K562 (cell line): ENCODE results near the gene AP2M1. TPM values are rescaled to one million over a fixed set of nuclear protein-coding genes. Genes with fewer than 3 reads are reported as not detected.
A peak's percentile ranks its signal among the peaks of the same experiment; 100 is the strongest.

Experiments used
- ASH1L ChIP-seq: fragments of 450-650 bp; IDR thresholded peaks from 2 replicates; pipeline ENCODE4 v1.6.1; 2018; ENCODE audit warnings: borderline replicate concordance, mild to moderate bottlenecking, low read depth; ENCODE audit not compliant: partially characterized antibody
- C11orf30 ChIP-seq: fragments of 450-650 bp; IDR thresholded peaks from 2 replicates; pipeline ENCODE4 v1.6.1; 2016; ENCODE audit warnings: low read depth, mild to moderate bottlenecking
- DACH1 ChIP-seq: fragments of 450-650 bp; IDR thresholded peaks from 2 replicates; pipeline ENCODE4 v1.6.1; 2018; ENCODE audit not compliant: partially characterized antibody
- ELK1 ChIP-seq: sonication (generic); formaldehyde crosslinking; IDR thresholded peaks from 2 replicates; pipeline ENCODE4 v1.8.1; 2022; ENCODE audit warnings: missing genetic modification reagents
- GATA2 ChIP-seq: sonication (generic); formaldehyde crosslinking; IDR thresholded peaks from 2 replicates; pipeline ENCODE4 v1.4.0; 2020; ENCODE audit warnings: mild to moderate bottlenecking, missing genetic modification reagents
- HMG20B ChIP-seq: fragments of 250-450 bp; sonication (Bioruptor Pico); IDR thresholded peaks from 2 replicates; pipeline ENCODE4 v1.5.0; 2021; ENCODE audit warnings: mild to moderate bottlenecking
- NFRKB ChIP-seq: fragments of 450-650 bp; IDR thresholded peaks from 2 replicates; pipeline ENCODE4 v1.6.1; 2016; ENCODE audit warnings: low read depth
- POLR2AphosphoS2 ChIP-seq: IDR thresholded peaks from 2 replicates; pipeline ENCODE4 v1.6.1; 2012; ENCODE audit warnings: low read length, improper control_type of control experiment
- RBM22 ChIP-seq: fragments of 200-400 bp; formaldehyde crosslinking; IDR thresholded peaks from 2 replicates; pipeline ENCODE4 v1.6.1; 2018; ENCODE audit warnings: low read length, low read depth; ENCODE audit not compliant: poor library complexity, severe bottlenecking
- SAFB ChIP-seq: fragments of 200-400 bp; formaldehyde crosslinking; IDR thresholded peaks from 2 replicates; pipeline ENCODE4 v1.6.1; 2017; ENCODE audit warnings: low read depth, low read length, borderline replicate concordance
- YBX1 ChIP-seq: fragments of 450-650 bp; IDR thresholded peaks from 2 replicates; pipeline ENCODE4 v1.7.1; 2016; ENCODE audit warnings: mild to moderate bottlenecking
- ZBTB40 ChIP-seq, 2 experiments: fragments of 450-650 bp in 1 of 2; sonication (generic) in 1 of 2; formaldehyde crosslinking in 1 of 2; IDR thresholded peaks; 2 replicates each; pipeline versions ENCODE4 v1.7.1 to v1.9.0; 2016 to 2022; ENCODE audit warnings: inconsistent platforms in 1 of 2, mild to moderate bottlenecking in 1 of 2, missing genetic modification reagents in 1 of 2
- ZNF398 ChIP-seq: fragments of 250-450 bp; sonication (Bioruptor Pico); IDR thresholded peaks from 2 replicates; pipeline ENCODE4 v1.8.0; 2021; ENCODE audit warnings: moderate library complexity, mild to moderate bottlenecking, inconsistent platforms
- ZNF444 ChIP-seq: fragments of 250-450 bp; sonication (Bioruptor Pico); IDR thresholded peaks from 2 replicates; pipeline ENCODE4 v1.4.0; 2020; ENCODE audit warnings: mild to moderate bottlenecking, moderate library complexity
- ZNF57 ChIP-seq: fragments of 450-650 bp; formaldehyde crosslinking; IDR thresholded peaks from 2 replicates; pipeline ENCODE4 v1.4.0; 2020; ENCODE audit warnings: mild to moderate bottlenecking, moderate library complexity
- polyA plus RNA-seq, 8 experiments: library from polyadenylated mRNA; depleted of rRNA in 4 of 8; stranded (reverse) in 5 of 8; unstranded in 3 of 8; fragments of >200 nt; fragmentation: Nextera tagmentation in 2 of 8; fragmentation: Illumina TruSeq in 1 of 8; extraction: Ambion mirVana in 2 of 8; extraction: Trizol in 1 of 8; gene quantifications; 2 replicates each; pipeline versions ENCODE4 v1.2.1 to v1.2.3, GENCODE V29; 2011 to 2014; ENCODE audit warnings: inconsistent platforms in 1 of 8, missing spikeins in 1 of 8
- total RNA-seq, 7 experiments: library from RNA; depleted of rRNA in 6 of 7; stranded (reverse); fragments of >200 nt in 6 of 7; fragmentation: Illumina TruSeq in 2 of 7; extraction: Trizol in 2 of 7; gene quantifications; 2 replicates each; pipeline versions ENCODE4 v1.2.1 to v1.2.3, GENCODE V29; 2011 to 2021; ENCODE audit warnings: low replicate concordance in 1 of 7

Gene AP2M1
- total and polyA plus RNA-seq, 9 of the 15 experiments (the other 6 are each of a cell fraction or from before 2014, with no cell fraction given) = 118 to 505 (median 296) TPM

- TF ChIP-seq ZBTB40 (IDR thresholded peaks at IDR 0.05) (peak; percentile 87), ZBTB40 (CRISPR knock-in tag; IDR thresholded peaks at IDR 0.05) (no peak), ELK1 (CRISPR knock-in tag) (no peak), ZNF57 (no peak), POLR2AphosphoS2 (no peak), NFRKB (peak; percentile 68), ZNF398 (CRISPR knock-in tag) (no peak), GATA2 (CRISPR knock-in tag) (no peak), ASH1L (no peak), C11orf30 (0 out of 2 replicates have a peak, but pooled peaks have one; percentile 17), YBX1 (no peak), HMG20B (CRISPR knock-in tag) (no peak), SAFB (no peak), DACH1 (no peak), RBM22 (no peak), ZNF444 (CRISPR knock-in tag) (no peak)
Measured at GRCh38 chr3:184133840-184134745, 40.6 kb upstream of the AP2M1 start (continued).
